Transverse colon (tissue), 4 donors: ENCODE results near the gene SLC34A1. TPM values are rescaled to one million over a fixed set of nuclear protein-coding genes. Genes with fewer than 3 reads are reported as not detected.
"Not testable (repeated sequence)": the region's sequence is repeated elsewhere in the genome, so short reads cannot be mapped to it uniquely, and the experiment has no call there.

ENCODE experiments used
- DNase-seq: peaks from one replicate; pipeline ENCODE4 v3.0.0-alpha.2; 2019
- H3K27ac ChIP-seq, 4 donors: fragments of 200-600 bp; sonication (generic); 2 replicates each; pipeline ENCODE4 v1.5.1; 2016 to 2018; ENCODE audit warnings: inconsistent platforms in 4 of 4
- H3K27me3 ChIP-seq: fragments of 200-600 bp; sonication (generic); 2 replicates; pipeline ENCODE4 v1.5.1; 2017; ENCODE audit warnings: inconsistent platforms
- H3K36me3 ChIP-seq, 4 donors: fragments of 200-600 bp; sonication (generic); 2 replicates each; pipeline ENCODE4 v1.5.1; 2017 to 2019; ENCODE audit warnings: inconsistent platforms in 4 of 4
- H3K4me1 ChIP-seq, 4 donors: fragments of 200-600 bp; sonication (generic); 2 replicates each; pipeline ENCODE4 v1.5.1; 2017 to 2020; ENCODE audit warnings: inconsistent platforms in 4 of 4
- H3K4me3 ChIP-seq, 4 donors: fragments of 200-600 bp; sonication (generic); 1 replicate in 1 of 4; 2 replicates in 3 of 4; pipeline versions ENCODE4 v1.5.1 to v1.6.1; 2017 to 2019; ENCODE audit warnings: inconsistent platforms in 4 of 4
- H3K9me3 ChIP-seq, 2 donors: fragments of 200-600 bp; sonication (generic); 2 replicates each; pipeline ENCODE4 v1.5.1; 2017 to 2019; ENCODE audit warnings: inconsistent platforms in 2 of 2
- CTCF ChIP-seq, 5 experiments: fragments of 200-600 bp in 3 of 5; fragments of 450-650 bp in 2 of 5; sonication (generic) in 3 of 5; IDR thresholded peaks; 1 replicate in 2 of 5; 2 replicates in 3 of 5; pipeline ENCODE4 v1.5.1; 2016 to 2017; ENCODE audit warnings: antibody characterized with exemption in 5 of 5, inconsistent platforms in 3 of 5, mild to moderate bottlenecking in 2 of 5, moderate library complexity in 1 of 5
- EP300 ChIP-seq: sonication (generic); formaldehyde crosslinking; IDR thresholded peaks from one replicate; pipeline ENCODE4 v1.6.1; 2017; ENCODE audit warnings: antibody characterized with exemption, low read depth
- POLR2A ChIP-seq: fragments of 450-650 bp; IDR thresholded peaks from one replicate; pipeline ENCODE4 v1.6.1; 2016; ENCODE audit warnings: antibody characterized with exemption, mild to moderate bottlenecking, moderate library complexity
- POLR2AphosphoS5 ChIP-seq, 3 donors: sonication (generic); formaldehyde crosslinking; IDR thresholded peaks; one replicate each; pipeline ENCODE4 v1.6.1; 2016; ENCODE audit warnings: antibody characterized with exemption in 3 of 3
- WGBS, 2 donors: methylation state at CpG; one replicate each; pipeline ENCODE4 v1.1.5; 2018; ENCODE audit warnings: low coverage in 1 of 2; 5-methylcytosine and 5-hydroxymethylcytosine counted together
- in situ Hi-C, 4 donors: fragments of 200-750 bp; cut with MboI; loops; one replicate each; pipeline versions ENCODE4 v1.15.0 to v1.15.1; 2017; ENCODE audit warnings: low sequenced_read_pairs in 3 of 4, low pct_ligation_motif_present in 1 of 4, low pct_unique_long_range_greater_than_20kb in 1 of 4
- intact Hi-C: fragments of 100-400 bp; cut with DNase I; formaldehyde crosslinking; loops from one replicate; pipeline ENCODE4 v1.15.1; 2023; ENCODE audit warnings: low total_unique reads
- total RNA-seq, 4 donors: library from RNA; depleted of rRNA; stranded (reverse); fragments of >200 nt; gene quantifications; one replicate each; pipeline ENCODE4 v1.1.0, GENCODE V29; 2016

The SLC34A1 gene
- total RNA-seq, 4 donors from 2014 or later = 0.55 TPM; not detected in 3

DNA sequence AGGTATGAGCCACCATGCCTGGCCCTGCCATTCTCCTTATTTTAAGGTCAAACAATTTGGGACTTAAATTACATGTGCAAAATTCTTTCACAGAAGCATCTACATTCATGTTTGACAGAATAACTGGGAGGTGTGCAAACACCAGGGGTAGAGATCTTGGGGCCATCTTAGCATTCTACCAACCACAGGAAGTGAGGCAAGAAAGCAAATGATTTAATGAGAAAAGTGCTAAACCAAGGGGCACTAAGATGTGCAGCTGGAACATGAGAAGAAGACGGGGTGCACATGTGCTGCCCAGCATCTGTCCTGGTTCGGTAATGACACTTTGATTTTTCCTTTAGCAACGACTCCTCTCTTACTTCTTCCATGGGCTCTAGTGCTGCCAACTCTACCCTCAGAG is 26.3 kb downstream of the SLC34A1 start:
- Histone ChIP-seq H3K27ac (no peak overlapping the region), H3K36me3 (no peaks in the 10 kb centered on the region), H3K4me3 (no peak overlapping the region), H3K9me3 (no peaks in the 10 kb centered on the region), H3K27me3 (no peaks in the 10 kb centered on the region), H3K4me1 (peaks cover 0 to 2% (median 0%) of the 10 kb centered on the region in 4 donors)
- intact Hi-C loops = loop anchor here (10.0 kb wide), 1 partner anchor 804 kb away; no protein-coding TSS in a partner anchor
- no peak for DNase-seq
- WGBS, 2 donors = 87% methylated on average over 3 of the region's 3 CpGs; no CpG with 5 or more reads in 1 of the 2 donors
- TF ChIP-seq CTCF (IDR thresholded peaks at IDR 0.05) (no peak), EP300 (no peak), POLR2A (no peak), POLR2AphosphoS5 (IDR thresholded peaks at IDR 0.05) (no peak)
- in situ Hi-C loops = no loop called here

DNA sequence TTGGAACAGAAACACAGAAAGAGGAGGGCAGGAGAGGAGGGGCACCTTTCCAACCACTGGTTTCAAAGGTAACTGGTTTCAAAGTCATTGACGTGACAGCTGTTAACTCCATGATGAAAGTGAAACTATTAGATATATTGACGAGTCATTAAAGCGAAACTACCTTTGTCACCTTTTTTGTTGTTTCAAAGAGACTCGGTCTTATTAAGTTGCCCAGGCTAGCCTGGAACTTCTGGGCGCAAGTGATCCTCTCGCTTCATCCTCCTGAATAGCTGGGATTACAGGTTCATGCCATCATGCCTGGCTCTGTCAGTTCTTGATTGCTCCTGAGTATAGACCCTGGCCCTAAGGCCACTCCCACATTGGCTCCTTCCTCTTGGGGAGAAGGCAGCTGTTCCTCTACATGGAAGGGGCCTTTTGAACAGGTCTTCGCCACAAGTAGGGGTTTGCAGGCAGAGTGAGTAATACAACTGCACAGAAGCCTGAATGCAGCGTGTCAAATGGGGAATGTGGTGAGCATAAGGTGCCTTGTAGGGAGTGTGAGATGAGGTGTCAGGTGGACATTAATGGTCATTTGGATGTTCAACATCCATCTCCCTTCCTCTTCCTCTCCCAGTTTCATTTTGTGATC is 28.5 kb downstream of the SLC34A1 start:
- in situ Hi-C loops (no loop called here), intact Hi-C loops (loop anchor here (10.0 kb wide), 1 partner anchor 802 kb away; no protein-coding TSS in a partner anchor)
- H3K36me3 ChIP-seq = no peaks in the 10 kb centered on the region
- H3K4me3 ChIP-seq = no peak overlapping the region
- H3K4me1 ChIP-seq = peaks cover 0 to 11% (median 0%) of the 10 kb centered on the region in 4 donors
- no peaks in the 10 kb centered on the region for H3K9me3 ChIP-seq
- peak overlapping the region; percentile 26 to 61 (median 37) for H3K27ac ChIP-seq
- WGBS, 2 donors = 71 to 77% methylated on average over 8 of the region's 8 CpGs
- TF ChIP-seq POLR2AphosphoS5 (IDR thresholded peaks at IDR 0.05) (no peak), POLR2A (no peak), EP300 (no peak), CTCF (IDR thresholded peaks at IDR 0.05) (no peak)
- no peak for DNase-seq
- no peaks in the 10 kb centered on the region for H3K27me3 ChIP-seq

DNA sequence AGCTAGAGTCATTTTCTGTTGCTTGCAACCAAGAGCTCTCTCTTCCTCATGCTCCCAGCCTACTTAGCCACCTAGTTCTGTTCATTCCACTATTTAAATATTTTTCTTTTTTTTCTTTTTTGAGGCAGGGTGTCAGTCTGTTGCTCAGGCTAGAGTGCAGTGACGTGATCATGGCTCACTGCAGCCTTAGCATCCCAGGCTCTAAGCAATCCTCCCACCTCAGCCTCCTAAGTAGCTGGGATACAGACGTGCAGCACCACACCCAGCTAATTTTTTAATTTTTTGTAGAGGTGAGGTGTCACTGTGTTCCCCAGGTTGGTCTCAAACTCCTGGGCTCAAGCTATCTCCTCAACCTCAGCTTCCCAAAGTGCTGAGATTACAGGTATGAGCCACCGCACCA is 30.2 kb downstream of the SLC34A1 start:
- no peak for TF ChIP-seq POLR2AphosphoS5 (IDR thresholded peaks at IDR 0.05)
- TF ChIP-seq CTCF (IDR thresholded peaks at IDR 0.05) = no peak
- TF ChIP-seq EP300 = no peak
- no peak for TF ChIP-seq POLR2A
- Histone ChIP-seq H3K36me3 (no peaks in the 10 kb centered on the region), H3K27me3 (no peaks in the 10 kb centered on the region), H3K9me3 (no peaks in the 10 kb centered on the region), H3K4me3 (no peak overlapping the region), H3K27ac (no peak overlapping the region), H3K4me1 (peaks cover 0 to 11% (median 0%) of the 10 kb centered on the region in 4 donors)
- DNase-seq = no peak
- in situ Hi-C loops (no loop called here), intact Hi-C loops (loop anchor here (10.0 kb wide), 1 partner anchor 800 kb away; no protein-coding TSS in a partner anchor)
- 72 to 83% methylated on average over 2 to 3 of the region's 3 CpGs for WGBS, 2 donors

GRCh38 chr5:177417081-177417480 is 32.8 kb downstream of the SLC34A1 start:
- in situ Hi-C loops, H3K36me3 ChIP-seq, H3K27me3 ChIP-seq, H3K9me3 ChIP-seq, DNase-seq, H3K4me3 ChIP-seq: not testable (repeated sequence)
- H3K27ac ChIP-seq = peak overlapping the region in 2 of 4 donors; percentile 38 to 54
- 88 to 92% methylated on average over 2 to 6 of the region's 6 CpGs for WGBS, 2 donors
- H3K4me1 ChIP-seq = peaks cover 0 to 11% (median 0%) of the 10 kb centered on the region in 4 donors
- intact Hi-C loops = loop anchor here (5.0 to 10.0 kb wide), 2 partner anchors 798 to 895 kb away; no protein-coding TSS in a partner anchor
